ENCODE data around the gene TLCD2. TPM values are rescaled to one million over a fixed set of nuclear protein-coding genes. Genes with fewer than 3 reads are reported as not detected.

The TLCD2 gene
- total and polyA plus RNA-seq, 9 of the 15 experiments (the other 6 are each of a cell fraction or from before 2014, with no cell fraction given): 0.10 to 0.89 (median 0.58) TPM

- TF ChIP-seq PRDM10 (IDR thresholded peaks at IDR 0.05; ENCODE audit: partially characterized antibody) (no peak), ZNF174 (CRISPR knock-in tag; IDR thresholded peaks at IDR 0.05) (no peak), ZBTB7A (IDR thresholded peaks at IDR 0.05; ENCODE audit: borderline replicate concordance, control insufficient read depth, low read depth, low read length) (peak; percentile 47; the same call in 1 of the 2 replicates), CREB1 (IDR thresholded peaks at IDR 0.05) (no peak), CREB1 (CRISPR knock-in tag; IDR thresholded peaks at IDR 0.05) (peak; percentile 71), ZNF384 (IDR thresholded peaks at IDR 0.05; ENCODE audit: low read depth, low read length) (no peak), DLX4 (CRISPR knock-in tag; IDR thresholded peaks at IDR 0.05) (no peak), HIVEP1 (CRISPR knock-in tag; IDR thresholded peaks at IDR 0.05) (no peak), GATAD2A (IDR thresholded peaks at IDR 0.05) (no peak), ZKSCAN1 (IDR thresholded peaks at IDR 0.05; ENCODE audit: low read depth, low read length) (no peak), FOXA3 (CRISPR knock-in tag; conservative IDR thresholded peaks at IDR 0.05 in 1 of 2, IDR thresholded peaks at IDR 0.05 in 1 of 2) (peak in 1 of 2 experiments; percentile 82; a peak in 1 of 4 replicates), MTA1 (IDR thresholded peaks at IDR 0.05; ENCODE audit: borderline replicate concordance) (no peak), YBX1 (IDR thresholded peaks at IDR 0.05) (no peak), RBFOX2 (IDR thresholded peaks at IDR 0.05; ENCODE audit: low read depth, low read length) (peak; percentile 86), ELF1 (tag; IDR thresholded peaks at IDR 0.05) (peak; percentile 60; the same call in 1 of the 2 replicates), HDAC6 (IDR thresholded peaks at IDR 0.05; ENCODE audit: low read depth, low read length) (no peak), RBM34 (IDR thresholded peaks at IDR 0.05; ENCODE audit: borderline replicate concordance, insufficient read depth, low read length) (no peak), ETV5 (CRISPR knock-in tag; IDR thresholded peaks at IDR 0.05; ENCODE audit: low read depth) (peak; percentile 74), CCAR2 (IDR thresholded peaks at IDR 0.05; ENCODE audit: low read depth, low read length) (no peak), RAD51 (IDR thresholded peaks at IDR 0.05; ENCODE audit: borderline replicate concordance, low read depth) (peak; percentile 62), POLR2AphosphoS2 (IDR thresholded peaks at IDR 0.05; ENCODE audit: low read length) (no peak)
- TF ChIP-seq, protein P1, sequence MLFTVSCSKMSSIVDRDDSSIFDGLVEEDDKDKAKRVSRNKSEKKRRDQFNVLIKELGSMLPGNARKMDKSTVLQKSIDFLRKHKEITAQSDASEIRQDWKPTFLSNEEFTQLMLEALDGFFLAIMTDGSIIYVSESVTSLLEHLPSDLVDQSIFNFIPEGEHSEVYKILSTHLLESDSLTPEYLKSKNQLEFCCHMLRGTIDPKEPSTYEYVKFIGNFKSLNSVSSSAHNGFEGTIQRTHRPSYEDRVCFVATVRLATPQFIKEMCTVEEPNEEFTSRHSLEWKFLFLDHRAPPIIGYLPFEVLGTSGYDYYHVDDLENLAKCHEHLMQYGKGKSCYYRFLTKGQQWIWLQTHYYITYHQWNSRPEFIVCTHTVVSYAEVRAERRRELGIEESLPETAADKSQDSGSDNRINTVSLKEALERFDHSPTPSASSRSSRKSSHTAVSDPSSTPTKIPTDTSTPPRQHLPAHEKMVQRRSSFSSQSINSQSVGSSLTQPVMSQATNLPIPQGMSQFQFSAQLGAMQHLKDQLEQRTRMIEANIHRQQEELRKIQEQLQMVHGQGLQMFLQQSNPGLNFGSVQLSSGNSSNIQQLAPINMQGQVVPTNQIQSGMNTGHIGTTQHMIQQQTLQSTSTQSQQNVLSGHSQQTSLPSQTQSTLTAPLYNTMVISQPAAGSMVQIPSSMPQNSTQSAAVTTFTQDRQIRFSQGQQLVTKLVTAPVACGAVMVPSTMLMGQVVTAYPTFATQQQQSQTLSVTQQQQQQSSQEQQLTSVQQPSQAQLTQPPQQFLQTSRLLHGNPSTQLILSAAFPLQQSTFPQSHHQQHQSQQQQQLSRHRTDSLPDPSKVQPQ (CRISPR knock-in tag; IDR thresholded peaks at IDR 0.05; ENCODE audit: borderline replicate concordance): peak; percentile 54; the same call in 1 of the 2 replicates
Observed at GRCh38 chr17:1730326-1731193, 20.4 kb upstream of the TLCD2 start (continued).
